Umbilical cord (tissue), 2 donors: Measurements from ENCODE around the gene SPTBN5. TPM values are rescaled to one million over a fixed set of nuclear protein-coding genes. Genes with fewer than 3 reads are reported as not detected.

Experiments
- DNase-seq: peaks from one replicate; pipeline ENCODE4 v3.0.0-alpha.2; 2015; ENCODE audit warnings: low spot score
- total RNA-seq: library from RNA; depleted of rRNA; stranded (reverse); fragments of >200 nt; gene quantifications from one replicate; pipeline ENCODE4 v1.2.3, GENCODE V29; 2014; ENCODE audit warnings: low replicate concordance; ENCODE audit not compliant: insufficient read depth

Gene SPTBN5
- total RNA-seq, 1 donor from 2014 or later, result 2.2 TPM

GRCh38 chr15:41884458-41884857 is 9.4 kb downstream of the SPTBN5 start:
- DNase-seq, result no peak

- DNase-seq, result no peak
Measured at GRCh38 chr15:41883484-41883825, 10.4 kb downstream of the SPTBN5 start.

- DNase-seq, result no peak
Measured at GRCh38 chr15:41882689-41883483, 11.0 kb downstream of the SPTBN5 start.

- DNase-seq, result no peak
Measured at GRCh38 chr15:41881920-41882688, 11.7 kb downstream of the SPTBN5 start.

GRCh38 chr15:41881550-41881919 is 12.3 kb downstream of the SPTBN5 start:
- DNase-seq, result no peak

GRCh38 chr15:41881086-41881485 is 12.8 kb downstream of the SPTBN5 start:
- no peak for DNase-seq

- no peak for DNase-seq
Measured at GRCh38 chr15:41880156-41880877, 13.5 kb downstream of the SPTBN5 start.

- DNase-seq, result no peak
Measured at GRCh38 chr15:41879321-41879845, 14.5 kb downstream of the SPTBN5 start.

GRCh38 chr15:41878355-41878699 is 15.5 kb downstream of the SPTBN5 start:
- DNase-seq, result no peak

GRCh38 chr15:41877631-41878354 is 16.1 kb downstream of the SPTBN5 start:
- DNase-seq, result no peak

- no peak for DNase-seq
Measured at GRCh38 chr15:41876689-41877088, 17.2 kb downstream of the SPTBN5 start.

GRCh38 chr15:41876007-41876406 is 17.8 kb downstream of the SPTBN5 start:
- DNase-seq, result no peak

GRCh38 chr15:41874736-41875135 is 19.1 kb downstream of the SPTBN5 start:
- DNase-seq, result no peak

- DNase-seq, result no peak
Measured at GRCh38 chr15:41873711-41874110, 20.1 kb downstream of the SPTBN5 start.

GRCh38 chr15:41872166-41872747 is 21.6 kb downstream of the SPTBN5 start:
- no peak for DNase-seq

GRCh38 chr15:41871175-41871905 is 22.5 kb downstream of the SPTBN5 start:
- no peak for DNase-seq

GRCh38 chr15:41870689-41871081 is 23.2 kb downstream of the SPTBN5 start:
- peak; percentile 24 for DNase-seq

GRCh38 chr15:41869770-41870688 is 23.8 kb downstream of the SPTBN5 start:
- DNase-seq, result no peak

GRCh38 chr15:41868321-41868720 is 25.5 kb downstream of the SPTBN5 start:
- DNase-seq, result no peak
